CD4-positive, alpha-beta T cell treated with Interleukin-10 for 1 hour (primary cell): ENCODE data around the gene TMEM140.
"Not testable (repeated sequence)": the region's sequence is repeated elsewhere in the genome, so short reads cannot be mapped to it uniquely, and the experiment has no call there.

ENCODE experiments used
- DNase-seq: peaks from one replicate; pipeline ENCODE4 v3.0.0-alpha.2; 2020

TMEM140 gene

DNA sequence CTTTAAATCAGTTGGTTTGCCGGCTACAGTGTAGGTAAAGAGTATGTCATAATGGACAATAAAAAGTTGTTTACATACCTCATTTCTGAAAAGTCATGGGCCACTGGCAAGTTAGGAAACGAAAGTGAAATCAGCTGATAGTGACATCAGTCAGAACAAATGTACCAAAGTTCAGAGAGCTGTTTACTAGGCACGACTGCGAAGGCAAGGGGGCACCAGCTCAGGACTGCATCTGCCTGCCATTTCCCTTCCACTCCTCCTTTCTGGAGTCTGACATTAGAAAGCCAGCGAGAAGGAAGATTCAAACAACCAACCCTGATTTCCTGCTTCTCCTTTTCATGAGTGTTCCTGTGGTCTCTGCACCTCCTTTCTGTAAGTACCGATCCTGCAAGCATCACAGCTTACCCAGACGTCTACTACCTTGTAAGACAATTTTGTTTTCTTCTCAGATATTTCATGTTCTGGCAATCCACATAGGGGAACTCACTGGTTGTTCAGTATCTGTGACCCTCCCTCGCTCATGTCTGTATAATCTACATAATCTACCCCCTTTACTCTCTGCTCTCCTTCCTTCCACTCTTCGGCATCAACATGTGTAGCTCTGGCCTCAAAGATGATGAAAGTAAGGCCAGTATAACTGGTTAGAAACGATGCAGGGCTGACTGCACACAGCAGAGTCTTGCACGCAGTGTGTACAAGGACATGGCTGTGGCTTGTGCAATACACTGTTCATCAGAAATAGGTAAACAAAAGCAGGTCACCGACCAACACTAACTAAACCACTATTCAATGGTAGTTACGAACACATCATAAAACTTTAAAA, at the start of gene TMEM140:
TSS of gene TMEM140 (plus strand) at position 174 of the 823 bp plus-strand sequence. CDS start 16,370 bp downstream, outside the sequence.
- peak; percentile 85 for DNase-seq

DNA sequence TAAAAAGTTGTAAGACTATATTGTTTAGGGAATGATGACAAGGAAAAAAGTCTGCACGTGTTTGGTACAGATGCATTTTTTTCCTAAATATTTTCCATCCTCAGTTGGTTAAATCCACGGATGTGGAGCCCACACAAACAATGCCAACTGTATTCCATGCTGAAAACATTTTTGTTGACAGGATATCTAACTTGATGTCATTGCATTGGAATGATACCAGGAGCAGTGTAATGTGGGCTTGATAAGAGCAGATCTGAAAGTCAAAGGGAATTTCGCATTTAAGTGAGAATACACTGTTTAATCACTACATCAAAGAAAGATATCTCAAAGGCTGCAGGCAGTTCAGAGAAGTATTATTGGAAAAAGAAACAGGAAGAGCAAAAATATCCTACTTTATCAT, 49.5 kb upstream of the TMEM140 start:
- DNase-seq: no peak

DNA sequence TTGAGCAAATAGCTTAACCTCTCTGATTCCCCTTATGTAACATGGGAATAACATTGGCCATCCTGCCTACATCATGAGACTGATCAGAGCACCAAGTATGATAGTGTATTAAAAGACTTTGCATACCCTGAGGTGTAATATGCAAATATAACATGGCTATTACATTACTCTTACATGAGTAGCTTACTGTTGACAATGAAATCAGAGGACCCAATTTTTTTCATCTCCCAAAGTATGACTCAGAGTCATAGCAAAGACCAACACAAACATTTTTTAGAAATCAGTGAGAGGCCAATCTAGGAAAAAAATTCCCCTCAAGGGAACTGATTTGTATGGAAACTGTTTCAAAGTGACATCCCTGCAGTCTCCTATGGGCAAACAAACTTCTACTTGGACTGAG, 47.0 kb upstream of the TMEM140 start:
- DNase-seq: no peak

DNA sequence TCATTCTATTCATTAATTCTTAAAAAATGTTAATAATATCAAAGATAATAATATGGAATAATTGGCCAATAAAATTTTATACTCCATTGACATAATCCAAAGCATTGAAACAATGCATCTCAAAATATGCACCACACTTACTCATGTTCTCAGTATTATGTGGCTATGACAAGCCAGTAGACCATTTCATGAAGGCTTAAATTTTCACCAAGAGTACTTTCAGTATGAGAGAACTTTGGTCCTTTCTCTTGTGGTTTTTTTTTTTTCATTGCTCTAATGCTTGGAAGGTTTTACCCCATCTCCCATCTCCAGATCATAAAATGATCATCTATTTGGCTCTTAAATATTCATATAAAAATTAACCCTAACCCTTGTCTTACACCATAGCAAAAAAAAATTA, 45.5 kb upstream of the TMEM140 start:
- DNase-seq: no peak

DNA sequence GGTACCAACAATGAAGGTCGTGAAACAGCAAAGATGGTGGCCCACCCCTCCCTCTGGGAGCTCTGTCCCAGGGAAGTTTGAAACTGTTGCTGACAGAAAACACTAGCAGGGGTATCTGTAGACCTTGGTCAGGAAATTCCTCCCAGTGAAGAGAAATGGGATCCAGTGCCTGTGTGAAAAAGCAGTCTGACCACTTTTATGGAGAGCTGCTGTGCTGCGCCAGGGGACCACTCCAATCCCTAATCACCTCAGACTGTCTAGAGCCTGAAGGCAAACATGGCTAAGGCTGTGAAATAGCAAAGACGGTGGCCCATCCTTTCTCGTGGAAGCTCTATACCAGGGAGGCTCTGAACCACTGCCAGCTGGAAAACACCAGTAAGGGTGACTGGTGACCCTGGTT, 38.3 kb upstream of the TMEM140 start:
- DNase-seq: no peak

DNA sequence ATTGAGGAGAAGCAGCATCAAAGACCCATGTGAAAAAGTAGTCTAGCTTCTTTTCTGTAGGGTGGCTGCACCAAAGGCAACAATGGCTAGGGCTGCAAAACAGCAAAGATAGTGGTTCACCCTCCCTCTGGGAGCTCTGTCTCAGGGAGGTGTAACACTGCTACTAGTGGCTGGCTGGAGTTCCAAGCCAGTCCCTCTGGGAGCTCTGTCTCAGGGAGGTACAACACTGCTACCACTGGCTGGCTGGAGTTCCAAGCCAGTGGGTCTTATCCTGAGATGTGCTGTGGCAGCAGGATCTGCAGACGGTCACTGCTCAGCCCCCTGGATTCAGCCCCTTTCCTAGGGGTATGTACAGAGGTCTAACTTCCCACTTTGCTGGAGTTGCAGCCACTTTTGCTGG, 37.9 kb upstream of the TMEM140 start:
- DNase-seq: no peak

DNA sequence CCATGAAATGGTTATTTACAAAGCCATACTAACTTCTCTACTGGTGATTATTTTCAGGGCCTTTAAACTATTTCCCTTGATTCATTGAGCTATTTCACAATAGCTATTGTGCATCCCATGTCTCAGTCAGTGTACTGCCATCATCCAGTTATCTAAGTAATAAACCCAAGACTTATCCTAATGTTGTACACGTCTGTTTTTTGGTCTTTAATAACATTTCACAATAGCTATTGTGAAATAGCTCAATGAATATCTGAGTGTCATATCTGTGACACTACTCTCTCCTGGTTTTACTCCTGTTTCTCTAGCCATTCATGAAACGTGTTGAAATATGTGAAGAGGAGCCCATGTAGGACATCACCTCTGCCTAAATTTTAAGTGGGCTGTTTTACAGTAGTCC, 36.5 kb upstream of the TMEM140 start:
- no peak for DNase-seq

DNA sequence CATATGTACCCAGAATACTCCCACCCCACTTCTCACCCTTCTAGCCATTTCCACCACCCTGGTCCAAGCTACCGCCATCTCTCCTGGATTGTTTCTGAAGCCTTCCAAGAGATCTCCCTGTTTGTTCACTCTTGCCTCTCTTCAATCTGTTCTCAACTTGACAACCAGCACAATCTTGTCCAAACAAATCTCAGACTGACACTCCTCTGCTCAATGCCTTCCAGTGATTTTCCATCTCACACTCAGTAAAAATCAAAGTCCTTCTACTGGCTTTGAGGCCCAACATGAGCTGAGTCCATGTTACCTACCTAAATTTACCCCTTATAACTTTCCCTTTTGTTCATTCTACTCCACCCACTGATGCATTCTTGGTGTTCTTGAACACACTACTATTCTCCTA, 33.2 kb upstream of the TMEM140 start:
- DNase-seq: no peak

DNA sequence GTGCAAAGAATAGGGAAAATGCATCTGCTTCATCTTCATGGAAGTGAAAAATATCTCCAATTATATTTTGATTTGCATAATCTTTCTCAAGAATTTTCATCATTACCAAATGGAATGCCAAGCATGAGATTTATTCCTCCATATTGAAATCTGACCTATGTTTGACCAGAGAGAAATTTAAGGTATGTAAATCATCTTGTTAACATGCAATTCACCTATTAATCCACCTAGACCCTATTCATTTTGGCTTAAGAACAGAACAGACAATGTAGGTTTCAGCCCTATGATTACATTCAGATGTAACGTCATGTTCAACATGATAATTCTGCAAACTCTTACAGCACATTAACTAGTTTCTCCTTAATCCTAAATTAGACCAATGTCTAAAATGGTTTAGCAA, 30.8 kb upstream of the TMEM140 start:
- no peak for DNase-seq

DNA sequence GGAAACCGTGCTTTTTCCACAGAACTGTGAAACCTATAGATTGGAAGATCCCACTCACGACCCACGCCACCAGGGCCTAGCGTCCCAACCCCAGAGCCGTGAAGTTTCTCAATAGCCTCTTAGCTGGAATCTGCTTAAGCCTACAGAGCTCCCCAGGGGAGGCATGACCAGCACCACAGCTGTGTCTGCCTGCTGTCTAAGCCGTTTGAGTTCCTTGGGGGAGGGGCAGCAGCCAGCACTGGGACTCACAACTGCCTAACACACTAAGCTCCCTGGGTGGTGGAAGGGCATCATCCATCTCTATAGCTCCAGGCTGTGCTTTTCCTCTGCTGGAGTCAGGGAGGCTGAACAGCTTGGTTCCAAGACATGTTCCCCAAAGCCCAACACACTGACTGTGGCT, 26.0 kb upstream of the TMEM140 start:
- no peak for DNase-seq

DNA sequence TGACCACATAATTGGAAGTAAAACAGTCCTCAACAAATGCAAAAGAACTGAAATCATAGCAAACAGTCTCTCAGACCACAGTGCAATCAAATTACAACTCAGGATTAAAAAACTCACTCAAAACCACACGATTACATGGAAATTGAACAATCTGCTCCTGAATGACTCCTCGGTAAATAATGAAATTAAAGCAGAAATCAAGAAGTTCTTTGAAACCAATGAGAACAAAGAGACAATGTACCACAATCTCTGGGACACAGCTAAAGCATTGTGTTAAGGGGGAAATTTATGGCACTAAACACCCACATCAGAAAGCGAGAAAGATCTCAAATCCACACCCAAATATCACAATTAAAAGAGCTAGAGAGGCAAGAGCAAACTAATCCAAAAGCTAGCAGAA, 23.2 kb upstream of the TMEM140 start:
- DNase-seq: not testable (repeated sequence)

DNA sequence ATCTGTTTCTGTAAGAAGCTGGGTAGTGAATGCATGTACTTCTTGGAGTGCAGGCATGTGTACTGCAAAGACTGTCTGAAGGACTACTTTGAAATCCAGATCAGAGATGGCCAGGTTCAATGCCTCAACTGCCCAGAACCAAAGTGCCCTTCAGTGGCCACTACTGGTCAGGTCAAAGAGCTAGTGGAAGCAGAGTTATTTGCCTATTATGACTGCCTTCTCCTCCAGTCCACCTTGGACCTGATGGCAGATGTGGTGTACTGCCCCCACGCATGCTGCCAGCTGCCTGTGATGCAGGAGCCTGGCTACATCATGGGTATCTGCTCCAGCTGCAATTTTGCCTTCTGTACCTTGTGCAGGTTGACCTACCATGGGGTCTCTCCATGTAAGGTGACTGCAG, 18.9 kb upstream of the TMEM140 start:
- no peak for DNase-seq

DNA sequence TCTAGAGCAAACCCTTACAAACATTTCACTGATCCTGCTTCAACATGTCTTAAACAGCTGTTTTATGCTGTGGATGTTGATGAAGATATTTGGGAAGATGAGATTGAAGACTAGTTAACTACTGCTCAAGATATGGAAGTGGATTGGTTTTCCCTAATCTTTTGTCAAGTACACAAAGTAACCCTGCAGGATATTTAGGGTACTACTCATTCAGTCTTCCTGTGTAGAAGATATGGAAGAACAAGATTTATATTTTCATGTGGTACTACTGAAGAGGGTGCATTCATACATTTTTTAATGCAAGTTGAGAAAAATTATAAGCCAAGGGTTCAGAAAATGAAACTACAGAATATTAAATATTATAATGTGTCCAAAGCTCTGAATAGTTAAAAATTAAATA, 18.3 kb upstream of the TMEM140 start:
- DNase-seq: no peak

DNA sequence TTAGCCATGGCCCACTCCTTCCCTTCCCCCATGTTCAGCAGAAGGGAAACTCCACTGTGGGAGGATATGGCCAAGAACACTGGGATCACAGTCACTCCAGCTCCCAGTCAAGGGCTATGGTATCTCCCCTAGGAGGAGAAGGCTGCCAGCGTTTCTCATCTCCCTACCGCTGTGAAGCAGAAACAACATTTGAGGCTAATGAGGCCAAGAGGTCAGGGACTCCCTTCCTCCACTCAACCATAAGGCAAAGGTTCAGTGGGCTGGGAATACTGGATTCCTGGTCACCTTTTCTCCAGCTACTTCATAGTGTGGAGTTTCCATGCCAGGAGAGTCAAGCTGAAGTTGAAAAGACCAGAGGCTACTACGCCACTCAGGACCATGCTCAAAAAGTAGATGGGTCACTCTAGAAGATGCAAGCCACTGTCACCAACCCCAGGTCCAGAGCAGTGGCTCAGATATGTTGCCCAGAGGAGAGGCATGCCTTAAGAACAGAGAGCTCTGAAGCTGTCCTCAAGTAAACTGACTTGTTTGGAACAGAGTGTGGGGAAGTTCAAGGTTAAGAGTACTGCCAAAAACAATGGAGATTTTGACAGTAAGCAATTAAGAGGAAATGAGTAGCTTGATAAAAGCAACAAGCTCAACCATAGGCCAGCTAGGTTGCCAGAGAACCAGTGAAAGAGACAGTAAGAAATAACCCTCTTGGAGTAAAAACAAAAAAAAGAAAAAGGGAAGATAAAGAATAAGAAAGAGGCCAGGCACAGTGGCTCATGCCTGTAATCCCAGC, 3.8 kb upstream of the TMEM140 start:
- no peak for DNase-seq

DNA sequence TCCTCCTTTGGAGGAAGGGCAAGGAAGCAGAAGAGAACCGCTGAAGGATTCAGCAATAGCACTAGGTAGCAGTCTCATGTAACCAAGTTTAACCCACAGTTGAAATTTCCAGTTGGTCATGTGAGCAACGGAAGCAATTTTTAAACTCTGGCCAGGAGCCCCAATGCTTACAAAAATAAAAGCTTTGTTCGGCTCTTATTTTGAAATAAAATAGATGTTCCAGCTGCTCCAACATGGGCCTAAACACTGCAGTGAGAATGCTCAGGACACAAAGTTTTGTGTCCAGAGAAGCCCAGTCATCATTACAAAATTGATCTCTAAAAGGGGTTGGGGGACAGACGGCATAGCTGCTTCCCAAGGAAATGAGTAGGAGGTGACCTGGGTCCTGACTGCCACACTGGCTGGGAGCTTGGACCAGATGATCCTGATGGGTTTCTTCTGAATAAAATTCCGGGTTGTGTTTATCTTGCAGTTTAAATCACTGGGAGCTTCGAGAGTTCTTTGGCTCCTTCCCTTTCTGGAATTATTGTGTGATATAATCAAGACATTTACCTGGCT, 452 bp upstream of the TMEM140 start:
- DNase-seq: peak; percentile 69

DNA sequence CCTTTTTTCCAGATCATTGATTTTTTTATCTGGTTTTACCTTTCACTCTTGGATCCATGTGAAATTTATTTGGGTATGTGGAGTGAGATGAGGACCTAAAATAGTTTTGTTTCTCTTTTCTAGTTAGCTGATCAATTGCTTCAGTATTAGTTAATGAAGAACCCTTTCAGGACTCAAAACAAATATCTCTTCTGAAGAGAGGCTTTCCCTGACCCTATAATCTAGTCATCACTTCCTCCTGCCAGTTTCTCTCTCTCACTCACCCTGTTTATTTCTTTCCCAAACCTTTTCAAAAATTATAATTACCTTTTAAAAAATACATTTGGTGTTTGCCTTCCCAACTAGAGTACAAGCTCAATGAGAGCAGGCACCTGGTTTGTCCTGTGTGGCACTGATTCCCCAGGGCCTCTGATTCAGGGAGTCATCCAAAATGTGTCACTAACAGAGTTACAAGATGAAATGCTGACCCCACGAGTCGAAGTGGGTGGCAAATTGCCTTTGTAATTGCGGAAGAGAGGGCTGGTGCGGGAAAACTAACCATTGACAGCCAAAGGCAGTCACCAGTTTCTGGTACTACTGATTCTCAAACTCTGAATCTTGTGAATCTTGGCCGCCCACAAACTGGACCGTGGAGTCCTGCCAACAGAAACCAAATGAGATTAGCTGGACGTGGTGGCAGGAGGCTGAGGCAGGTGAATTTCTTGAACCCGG, 2.4 kb downstream of the TMEM140 start:
- no peak for DNase-seq

DNA sequence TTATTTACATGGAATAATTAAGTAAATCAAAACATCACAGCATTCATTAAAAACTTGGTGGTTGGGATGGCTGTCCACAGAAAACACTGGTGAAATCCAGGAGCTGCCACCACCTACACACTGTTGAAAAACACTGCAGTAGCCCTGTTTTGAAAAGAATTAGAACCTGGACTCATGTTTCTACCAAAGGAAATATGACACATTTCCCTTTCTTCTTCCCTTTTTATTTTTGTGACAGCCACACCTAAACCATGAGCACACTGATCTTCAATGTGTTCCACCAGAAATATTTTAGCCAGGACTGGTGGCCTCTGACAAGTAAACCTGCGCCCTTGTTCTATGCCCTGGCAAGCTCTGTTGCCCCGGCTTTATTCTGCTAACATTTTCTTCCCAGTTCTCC, 3.3 kb downstream of the TMEM140 start:
- DNase-seq: no peak

DNA sequence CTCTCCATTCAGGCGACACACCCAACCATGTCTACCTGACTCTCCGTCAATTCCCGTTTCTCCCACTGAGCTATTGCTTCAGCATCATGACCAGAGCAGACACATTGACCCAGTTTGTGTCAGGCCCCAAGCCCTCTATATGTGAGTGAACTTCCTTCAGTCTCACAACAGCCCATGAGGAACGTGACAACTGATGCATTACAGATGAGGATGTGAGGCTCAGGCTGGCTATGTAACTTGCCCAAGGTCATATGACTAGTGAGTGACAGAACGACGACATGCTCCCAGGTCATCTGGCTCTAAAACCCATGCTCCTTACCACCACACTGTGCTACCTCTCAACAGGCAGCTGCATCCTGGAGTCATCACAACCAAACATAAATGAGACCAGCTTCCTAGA, 3.7 kb downstream of the TMEM140 start:
- DNase-seq: no peak

DNA sequence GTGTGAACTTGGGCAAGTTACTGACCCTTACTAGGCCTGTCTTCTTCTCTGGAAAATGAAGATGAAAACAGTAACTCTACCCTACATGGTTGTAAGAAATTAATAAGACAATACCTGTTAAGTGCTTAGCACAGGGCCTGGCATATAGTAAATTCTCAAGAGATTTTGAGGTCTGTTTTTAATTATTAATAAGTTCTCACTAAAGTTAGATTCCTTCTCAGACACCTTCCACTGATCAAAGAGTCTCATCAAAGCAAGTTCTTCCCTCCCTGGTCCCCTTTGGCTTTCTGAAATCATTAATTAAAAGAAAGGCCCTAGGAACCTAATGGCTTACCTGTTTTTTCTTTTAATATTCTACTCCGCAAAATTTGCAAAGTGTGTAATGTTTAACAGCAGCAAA, 4.6 kb downstream of the TMEM140 start:
- DNase-seq: no peak

DNA sequence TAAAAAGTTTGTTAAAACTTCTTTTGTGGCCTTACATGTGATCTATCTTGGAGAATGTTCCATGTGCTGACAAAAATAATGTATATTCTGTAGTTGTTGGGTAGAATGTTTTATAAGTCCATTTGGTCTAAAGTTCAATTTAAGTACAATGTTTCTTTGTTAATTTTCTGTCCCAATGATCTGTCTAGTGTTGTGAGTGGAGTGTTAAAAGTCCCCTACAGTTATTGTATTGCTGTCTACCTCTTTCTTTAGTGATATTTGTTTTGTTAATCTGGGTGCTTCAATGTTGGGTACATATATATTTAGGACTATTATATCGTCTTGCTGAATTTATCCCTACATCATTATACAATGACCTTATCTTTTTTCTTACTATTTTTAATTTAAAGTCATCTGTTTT, 6.9 kb downstream of the TMEM140 start:
- no peak for DNase-seq

DNA sequence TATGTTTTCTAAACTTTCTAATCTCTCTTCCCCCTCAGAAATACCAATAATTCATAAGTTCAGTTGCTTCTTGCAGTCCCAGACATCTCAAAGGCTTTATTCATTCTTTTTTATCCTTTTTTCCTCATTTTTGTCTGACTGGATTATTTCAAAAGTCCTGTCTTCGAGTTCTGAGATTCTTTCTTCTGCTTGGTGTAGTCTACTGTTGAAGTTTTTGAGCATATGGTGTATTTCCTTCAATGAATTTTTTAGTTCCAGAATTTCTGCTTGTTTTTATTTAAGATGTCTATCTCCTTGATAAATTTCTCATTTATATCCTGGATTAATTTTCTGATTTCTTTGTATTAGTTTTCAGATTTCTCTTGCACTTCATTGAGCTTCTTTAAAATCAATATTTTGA, 8.4 kb downstream of the TMEM140 start:
- no peak for DNase-seq

DNA sequence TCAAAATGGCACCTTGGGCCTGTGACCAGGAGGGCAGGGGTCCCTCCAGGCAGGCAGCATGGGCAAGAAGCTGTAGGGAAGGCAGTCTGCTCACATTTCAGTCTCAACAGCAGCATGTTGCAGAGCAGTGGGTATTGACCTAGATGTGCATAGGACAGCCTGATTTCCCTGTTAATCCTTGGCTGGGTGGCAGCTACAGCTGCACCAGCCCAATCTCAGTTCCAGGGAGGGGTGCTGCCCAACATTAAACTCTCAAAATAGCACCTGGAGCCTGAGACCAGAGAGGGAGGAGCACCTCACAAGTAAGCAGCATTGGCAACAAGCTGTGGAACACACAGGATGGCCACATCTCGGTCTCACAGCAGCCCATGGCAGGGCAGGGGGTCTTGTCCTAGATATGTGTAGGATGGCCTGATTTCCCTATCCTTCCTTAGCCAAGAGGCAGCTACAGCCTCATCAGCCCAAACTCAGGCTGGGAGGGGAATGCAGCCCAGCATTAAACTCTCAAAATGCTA, 10.3 kb downstream of the TMEM140 start:
- no peak for DNase-seq

DNA sequence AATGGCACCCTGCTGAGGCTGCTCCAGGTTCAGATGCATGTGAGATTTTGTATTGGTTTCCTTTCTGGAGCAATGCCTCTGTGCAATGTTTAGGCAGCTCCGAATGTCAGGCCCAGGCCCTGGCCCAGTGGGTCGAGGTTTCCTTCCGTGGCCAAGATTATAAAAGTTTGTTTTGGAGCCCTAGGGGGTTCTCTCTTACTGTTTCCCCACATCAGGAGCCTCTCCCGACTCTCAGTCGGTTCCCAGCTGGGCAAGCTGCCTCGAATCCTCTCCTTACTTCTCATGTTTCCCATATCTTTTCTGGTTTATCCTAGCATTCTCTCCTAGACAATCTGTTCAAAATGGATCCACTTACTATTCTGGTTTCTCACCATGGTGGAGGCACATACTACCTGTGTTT, 11.0 kb downstream of the TMEM140 start:
- no peak for DNase-seq
